ENCODE measurements around the gene CCDC141.

Gene CCDC141

GRCh38 chr2:178951266-178952006 lies 98.5 kb downstream of the CCDC141 start:
- TF ChIP-seq, protein P1, sequence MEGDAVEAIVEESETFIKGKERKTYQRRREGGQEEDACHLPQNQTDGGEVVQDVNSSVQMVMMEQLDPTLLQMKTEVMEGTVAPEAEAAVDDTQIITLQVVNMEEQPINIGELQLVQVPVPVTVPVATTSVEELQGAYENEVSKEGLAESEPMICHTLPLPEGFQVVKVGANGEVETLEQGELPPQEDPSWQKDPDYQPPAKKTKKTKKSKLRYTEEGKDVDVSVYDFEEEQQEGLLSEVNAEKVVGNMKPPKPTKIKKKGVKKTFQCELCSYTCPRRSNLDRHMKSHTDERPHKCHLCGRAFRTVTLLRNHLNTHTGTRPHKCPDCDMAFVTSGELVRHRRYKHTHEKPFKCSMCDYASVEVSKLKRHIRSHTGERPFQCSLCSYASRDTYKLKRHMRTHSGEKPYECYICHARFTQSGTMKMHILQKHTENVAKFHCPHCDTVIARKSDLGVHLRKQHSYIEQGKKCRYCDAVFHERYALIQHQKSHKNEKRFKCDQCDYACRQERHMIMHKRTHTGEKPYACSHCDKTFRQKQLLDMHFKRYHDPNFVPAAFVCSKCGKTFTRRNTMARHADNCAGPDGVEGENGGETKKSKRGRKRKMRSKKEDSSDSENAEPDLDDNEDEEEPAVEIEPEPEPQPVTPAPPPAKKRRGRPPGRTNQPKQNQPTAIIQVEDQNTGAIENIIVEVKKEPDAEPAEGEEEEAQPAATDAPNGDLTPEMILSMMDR (IDR thresholded peaks at IDR 0.05; ENCODE audit: insufficient read depth, low read length, missing control alignments): no peak
- DNase-seq (ENCODE audit: low read depth, low spot score): no peak
- POLR2A ChIA-PET: no interaction called here
- H3K4me3 ChIP-seq (ENCODE audit: low read depth, low read length): no peak overlapping the region
- CTCF ChIA-PET: no interaction called here

- DNase-seq (ENCODE audit: low read depth, low spot score): no peak
- TF ChIP-seq, protein P1 (IDR thresholded peaks at IDR 0.05; ENCODE audit: insufficient read depth, low read length, missing control alignments): no peak
- no peak overlapping the region for H3K4me3 ChIP-seq (ENCODE audit: low read depth, low read length)
- ChIA-PET CTCF (no interaction called here), POLR2A (no interaction called here)
Observed at GRCh38 chr2:178949584-178949983, 100.4 kb downstream of the CCDC141 start.

- TF ChIP-seq, protein P1 (IDR thresholded peaks at IDR 0.05; ENCODE audit: insufficient read depth, low read length, missing control alignments): no peak
- CTCF ChIA-PET: no interaction called here
- H3K4me3 ChIP-seq (ENCODE audit: low read depth, low read length): no peak overlapping the region
- DNase-seq (ENCODE audit: low read depth, low spot score): no peak
- POLR2A ChIA-PET: no interaction called here
Observed at GRCh38 chr2:178949151-178949550, 100.8 kb downstream of the CCDC141 start.

DNA sequence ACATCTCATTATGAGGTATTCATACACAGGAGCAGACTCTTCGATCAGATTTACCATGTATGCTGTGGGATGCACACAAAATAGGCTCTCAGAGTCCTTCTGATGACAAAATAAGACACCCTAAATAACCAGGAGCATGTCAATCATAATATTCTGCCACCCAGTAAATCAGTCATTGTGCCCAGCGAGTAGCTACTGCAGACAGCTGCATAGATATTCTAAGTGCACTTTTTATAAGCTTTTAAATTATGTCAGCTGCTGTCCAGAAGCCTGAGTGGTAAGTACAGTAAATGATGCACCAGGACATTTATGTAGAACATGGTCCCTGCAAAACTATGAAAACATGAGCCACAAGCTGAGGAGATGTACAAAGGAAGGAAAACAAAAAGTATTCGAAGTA lies 102.9 kb downstream of the CCDC141 start:
- H3K4me3 ChIP-seq (ENCODE audit: low read depth, low read length): no peak overlapping the region
- no peak for DNase-seq (ENCODE audit: low read depth, low spot score)
- CTCF ChIA-PET: no interaction called here
- POLR2A ChIA-PET: no interaction called here
- TF ChIP-seq, protein P1 (IDR thresholded peaks at IDR 0.05; ENCODE audit: insufficient read depth, low read length, missing control alignments): no peak

DNA sequence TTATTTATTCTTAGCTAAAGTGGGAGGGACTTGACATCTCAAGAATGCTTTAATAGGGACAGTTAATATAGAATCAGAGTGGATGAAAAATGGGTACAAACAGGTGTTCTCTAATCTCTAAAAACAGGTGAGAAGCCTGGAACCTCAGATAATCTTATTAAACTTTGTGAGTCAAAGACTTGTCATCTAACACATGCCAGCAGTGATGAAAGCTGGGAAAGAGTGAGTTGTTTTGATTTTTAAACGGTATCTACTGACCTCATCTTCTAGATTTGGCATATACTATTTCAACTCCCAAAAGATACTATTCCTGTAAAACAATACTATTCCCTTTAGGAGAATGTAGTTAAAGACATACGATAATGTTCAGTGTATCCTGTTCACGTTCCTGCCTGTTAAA lies 103.4 kb downstream of the CCDC141 start:
- POLR2A ChIA-PET: no interaction called here
- CTCF ChIA-PET: no interaction called here
- H3K4me3 ChIP-seq (ENCODE audit: low read depth, low read length): no peak overlapping the region
- no peak for DNase-seq (ENCODE audit: low read depth, low spot score)
- TF ChIP-seq, protein P1 (IDR thresholded peaks at IDR 0.05; ENCODE audit: insufficient read depth, low read length, missing control alignments): no peak

DNA sequence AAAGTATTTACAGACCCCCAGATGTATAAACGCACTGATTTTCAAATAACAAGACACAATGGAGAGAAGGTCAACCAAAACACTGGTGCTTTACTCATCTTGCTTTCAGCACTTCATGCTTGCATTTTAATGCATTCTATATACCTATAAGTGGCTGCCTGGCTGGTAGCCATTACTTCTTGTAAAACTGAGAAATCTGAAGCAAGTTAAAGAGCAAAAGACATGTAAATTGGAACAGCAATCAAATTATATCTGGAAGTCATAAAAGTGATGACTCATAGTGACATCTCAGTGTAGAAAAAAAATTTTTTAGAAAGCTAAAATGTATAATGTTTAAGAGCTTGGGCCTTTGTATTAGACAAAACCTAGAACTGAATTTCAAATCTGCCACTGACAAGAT lies 106.2 kb downstream of the CCDC141 start:
- TF ChIP-seq, protein P1 (IDR thresholded peaks at IDR 0.05; ENCODE audit: insufficient read depth, low read length, missing control alignments): no peak
- CTCF ChIA-PET: no interaction called here
- DNase-seq (ENCODE audit: low read depth, low spot score): no peak
- POLR2A ChIA-PET: no interaction called here
- no peak overlapping the region for H3K4me3 ChIP-seq (ENCODE audit: low read depth, low read length)
